Islet precursor cell (in vitro differentiated cells): Measurements from ENCODE around the gene PDE2A.
"Not testable (repeated sequence)": the region's sequence is repeated elsewhere in the genome, so short reads cannot be mapped to it uniquely, and the experiment has no call there.

Source experiments
- DNase-seq: peaks from one replicate; pipeline ENCODE4 v3.0.0-alpha.2; 2018

Gene PDE2A

DNA sequence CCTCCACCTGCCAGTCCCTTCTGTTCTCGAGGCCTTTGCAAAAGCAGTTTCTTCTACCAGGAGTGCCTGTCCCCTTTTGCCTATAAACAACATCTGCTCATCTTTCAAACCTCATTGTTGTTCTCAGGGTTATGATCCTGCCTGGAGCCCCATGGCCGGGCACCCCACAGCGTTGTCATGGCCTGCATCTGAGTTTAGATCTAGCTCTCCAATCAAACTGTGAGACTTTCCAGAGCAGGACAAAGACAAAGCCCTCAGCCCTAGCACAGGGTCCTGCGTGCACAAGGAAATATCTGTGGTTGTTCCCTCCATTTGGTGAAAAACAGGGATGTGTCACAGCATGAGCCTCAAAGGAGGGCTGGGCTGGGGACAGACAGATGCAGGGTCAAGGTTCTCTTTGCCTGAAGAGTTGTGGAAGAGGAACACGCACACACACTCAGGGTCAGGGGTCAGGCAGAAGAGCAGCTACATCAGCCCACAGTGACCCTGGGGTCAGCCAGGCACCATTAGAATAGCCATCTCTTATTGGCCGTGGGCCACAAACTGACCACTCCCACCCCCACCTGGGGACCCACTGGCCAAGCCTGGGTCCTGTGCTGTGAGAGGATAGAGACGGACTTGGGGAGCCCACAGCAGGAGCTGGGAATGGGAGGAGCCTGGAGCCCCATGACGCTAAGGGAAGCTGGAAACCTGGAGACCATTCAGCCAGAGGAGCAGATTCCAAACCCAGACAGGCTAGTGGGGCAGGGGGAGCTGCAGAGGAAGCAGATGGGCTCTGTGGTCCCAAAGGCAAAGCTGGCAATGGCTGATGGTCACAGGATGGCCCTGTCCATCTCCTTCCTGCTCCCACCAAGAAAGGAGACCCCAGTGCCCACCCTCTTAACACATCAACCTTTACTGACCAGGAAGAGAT, 99.4 kb downstream of the PDE2A start:
- peak; percentile 49 for DNase-seq

DNA sequence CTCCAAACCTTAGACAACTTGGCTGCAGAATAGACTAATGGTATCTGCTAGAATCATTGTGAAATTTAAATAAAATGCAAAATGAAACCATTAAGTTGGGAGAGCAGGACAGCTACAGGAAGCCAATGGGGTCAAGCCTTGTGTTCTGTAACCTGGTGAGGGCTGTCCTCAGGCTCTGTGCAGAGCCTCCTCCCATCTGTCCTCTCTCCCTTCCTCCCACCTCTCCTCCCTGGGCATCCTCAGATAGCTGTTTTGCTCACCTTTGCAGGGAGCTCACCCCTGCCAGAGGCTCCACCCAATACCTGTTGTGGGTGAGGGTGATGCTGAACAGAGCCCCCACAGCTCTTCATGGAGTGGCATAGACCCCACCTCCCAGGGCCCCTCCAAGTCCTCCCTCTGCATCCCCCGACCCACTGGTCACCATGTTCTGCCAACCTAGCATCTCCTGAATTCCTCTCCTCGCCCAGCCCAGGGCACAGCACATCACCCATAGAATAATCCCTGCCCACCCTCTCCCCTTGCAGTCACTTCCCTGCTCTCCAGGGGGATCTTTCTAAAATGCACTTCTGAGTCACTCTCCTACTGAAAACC, 100.3 kb downstream of the PDE2A start:
- DNase-seq, result peak; percentile 41

DNA sequence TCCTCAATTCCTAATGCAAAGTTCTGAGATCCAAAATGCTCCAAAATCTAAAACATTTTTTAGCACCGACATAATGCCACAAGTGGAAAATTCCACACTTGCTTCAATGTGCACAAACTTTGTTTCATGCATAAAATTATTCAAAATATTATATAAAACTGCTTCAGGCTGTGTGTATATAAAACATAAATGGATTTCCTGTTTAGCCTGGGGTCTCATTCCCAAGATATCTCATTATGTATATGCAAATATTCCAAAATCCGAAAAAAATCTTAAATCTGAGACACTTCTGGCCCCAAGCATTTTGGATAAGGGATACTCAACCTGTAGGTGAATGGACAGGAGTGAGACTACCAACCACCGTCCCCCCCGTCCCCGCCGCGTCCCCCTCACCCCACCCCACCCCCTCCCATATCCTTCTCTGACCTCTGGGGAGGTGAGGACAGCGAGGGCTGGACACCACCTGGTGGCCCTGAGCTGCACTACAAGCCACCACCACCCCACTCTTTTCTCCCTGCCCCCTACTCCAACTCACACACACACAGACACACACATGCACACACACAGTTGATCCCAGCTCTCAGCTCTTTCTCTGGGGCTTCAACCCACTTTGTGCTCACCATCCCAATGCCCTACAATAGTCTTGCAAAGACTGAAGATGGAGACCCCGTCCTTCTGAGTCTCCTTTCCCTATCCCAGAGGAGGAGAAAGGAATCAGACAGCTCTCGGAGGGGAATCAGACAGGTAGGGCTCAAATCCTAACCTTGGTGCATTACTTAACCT, 101.0 kb downstream of the PDE2A start:
- DNase-seq, result peak; percentile 84

DNA sequence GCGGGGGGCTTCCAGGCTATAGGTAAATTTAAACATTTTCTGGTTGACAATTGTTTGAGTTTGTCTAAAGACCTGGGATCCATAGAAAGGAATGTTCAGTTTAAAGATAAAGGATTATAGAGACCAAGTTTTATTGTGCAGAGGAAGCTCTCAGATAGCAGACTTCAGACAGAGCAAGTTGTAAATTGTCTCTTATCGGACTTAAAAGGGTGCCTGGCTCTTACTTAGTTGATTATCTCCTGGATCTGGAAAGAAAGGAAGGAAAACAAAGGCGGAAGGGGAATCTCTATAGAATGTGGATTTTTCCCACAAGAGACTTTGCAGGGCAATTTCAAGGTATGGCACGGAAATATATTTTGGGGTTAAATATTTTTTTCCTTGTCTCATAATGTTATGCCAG, 101.7 kb downstream of the PDE2A start:
- DNase-seq, result peak; percentile 11

DNA sequence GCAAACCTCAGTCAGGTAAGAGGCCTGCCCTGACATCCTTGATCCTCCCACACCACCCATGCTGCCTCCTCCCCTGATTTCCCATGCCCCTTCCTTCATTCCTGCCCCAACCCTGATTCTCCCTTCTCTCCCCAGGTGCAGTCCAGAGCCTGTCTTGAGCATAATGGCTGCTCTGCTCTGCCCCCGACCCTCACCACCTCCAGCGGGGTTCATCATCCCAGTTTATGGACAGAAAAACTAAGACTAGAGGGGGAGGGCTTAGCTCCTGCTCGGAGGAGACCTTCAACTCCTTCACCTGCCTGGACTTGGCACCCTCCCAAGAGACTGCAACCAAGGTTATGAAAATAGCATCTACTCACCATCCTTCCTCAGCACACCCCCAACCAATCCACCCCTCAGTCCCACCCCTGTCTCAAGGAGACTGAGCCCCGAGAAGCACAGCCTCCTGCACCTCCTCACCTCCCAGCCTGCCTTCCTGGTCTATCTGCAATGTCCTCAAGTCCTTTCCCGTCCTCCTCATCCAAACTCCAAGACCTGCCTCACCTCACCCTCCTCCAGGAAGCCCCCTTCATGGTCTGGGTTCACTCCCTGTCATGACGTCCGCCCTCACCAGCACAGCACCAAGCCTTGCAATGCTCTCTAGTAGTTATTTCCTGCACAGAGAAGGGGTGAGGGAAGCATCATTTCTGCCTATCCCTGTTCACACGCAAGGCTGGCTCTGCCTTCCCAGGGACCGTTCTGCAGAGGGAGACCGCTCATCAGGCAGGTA, 103.1 kb downstream of the PDE2A start:
- DNase-seq, result peak; percentile 55

DNA sequence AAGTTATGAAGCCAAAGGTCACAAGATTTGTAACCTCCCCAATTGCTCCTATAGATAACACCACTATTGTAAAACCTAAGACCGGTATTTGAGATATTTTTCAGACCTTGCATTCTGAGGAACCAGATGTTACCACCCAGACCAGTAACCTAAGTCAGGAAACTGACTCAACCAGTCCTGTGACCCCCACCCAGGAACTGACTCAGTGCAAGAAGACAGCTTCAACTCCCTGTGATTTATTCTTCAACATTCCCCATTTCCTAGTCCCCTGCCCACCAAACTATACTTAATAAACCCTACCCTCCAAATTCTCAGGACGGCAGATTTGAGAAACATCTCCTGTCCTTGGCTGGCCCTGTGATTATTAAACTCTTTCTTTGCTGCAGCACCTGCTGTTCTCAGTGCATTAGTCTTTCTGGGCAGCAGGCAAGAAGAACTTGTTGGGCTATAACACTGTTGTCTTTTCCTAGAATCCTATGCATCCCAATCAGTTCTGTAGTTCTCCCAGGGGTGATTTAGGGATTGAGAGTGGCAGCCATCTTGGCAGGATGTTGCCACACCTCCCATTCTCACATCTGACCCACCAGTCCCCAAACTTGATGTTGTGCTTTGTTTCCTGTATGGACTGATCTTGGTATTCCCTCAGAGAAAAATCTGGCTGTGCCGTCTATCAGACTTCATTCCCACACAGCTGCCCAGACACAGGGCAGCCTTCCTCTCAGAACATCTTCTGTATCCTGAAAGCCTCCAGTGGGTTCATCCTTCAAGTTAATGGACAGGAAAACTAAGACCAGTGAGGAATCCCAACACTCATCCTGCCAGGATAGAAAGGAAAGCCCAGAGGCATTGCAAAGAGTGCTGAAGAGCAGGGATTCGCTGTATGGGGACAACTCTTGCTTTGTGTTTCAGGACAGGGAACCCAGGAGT, 104.0 kb downstream of the PDE2A start:
- peak; percentile 82 for DNase-seq

DNA sequence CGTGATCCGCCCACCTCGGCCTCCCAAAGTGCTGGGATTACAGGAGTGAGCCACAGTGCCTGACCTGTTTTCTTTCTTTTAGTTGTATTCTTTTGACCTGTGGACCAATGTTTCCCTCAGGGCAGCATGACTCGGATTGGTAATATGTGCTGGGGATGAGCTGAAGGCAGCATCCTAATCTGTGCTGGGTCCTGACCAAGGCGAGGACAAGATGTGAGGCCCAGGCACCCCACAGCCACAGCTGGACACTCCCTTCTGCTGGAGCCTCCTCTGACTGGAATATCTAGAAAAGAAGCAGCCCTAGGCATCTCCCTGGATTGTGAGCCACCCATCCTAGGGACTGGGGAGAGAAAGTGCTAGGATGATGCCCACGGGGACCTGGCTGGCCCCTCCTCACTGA, 105.4 kb downstream of the PDE2A start:
- DNase-seq, result peak; percentile 79

DNA sequence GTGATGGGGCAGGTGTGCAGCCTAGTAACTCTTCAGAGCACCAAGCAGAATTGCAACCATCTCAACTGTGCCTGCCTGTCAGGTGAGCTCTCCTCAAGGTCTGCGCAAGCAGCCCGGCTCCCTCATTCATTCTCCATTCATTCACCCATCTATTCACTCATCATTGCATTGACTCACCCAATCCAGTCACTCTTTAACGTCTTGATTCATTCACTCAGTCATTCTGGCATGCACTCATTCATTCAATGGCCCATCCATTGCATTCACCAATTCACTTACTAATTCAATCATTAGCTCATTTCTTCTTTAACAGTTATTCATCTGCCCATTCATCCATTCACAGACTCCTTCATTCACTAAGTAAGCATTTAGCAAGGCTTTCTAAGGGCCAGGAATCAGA, 111.8 kb downstream of the PDE2A start:
- no peak for DNase-seq

DNA sequence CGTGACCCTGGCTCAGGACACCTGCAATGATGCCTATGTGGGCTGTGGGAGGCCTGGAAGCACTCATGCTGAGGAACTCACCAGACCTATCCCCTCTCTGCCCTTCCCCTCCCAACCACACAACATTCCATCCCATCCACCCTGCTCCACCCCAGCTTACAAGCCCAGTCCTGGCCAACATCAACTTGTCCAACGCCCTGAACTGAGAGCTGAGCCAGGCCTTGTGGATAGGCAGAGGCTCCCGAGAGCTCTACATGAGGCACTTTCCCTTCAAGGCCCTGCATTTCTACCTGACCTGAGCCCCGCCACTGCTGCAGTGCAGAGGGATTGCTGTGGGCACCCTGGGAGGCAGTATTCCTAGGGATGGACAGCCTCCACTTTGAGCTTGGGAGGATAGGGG, 112.4 kb downstream of the PDE2A start:
- peak; percentile 75 for DNase-seq

DNA sequence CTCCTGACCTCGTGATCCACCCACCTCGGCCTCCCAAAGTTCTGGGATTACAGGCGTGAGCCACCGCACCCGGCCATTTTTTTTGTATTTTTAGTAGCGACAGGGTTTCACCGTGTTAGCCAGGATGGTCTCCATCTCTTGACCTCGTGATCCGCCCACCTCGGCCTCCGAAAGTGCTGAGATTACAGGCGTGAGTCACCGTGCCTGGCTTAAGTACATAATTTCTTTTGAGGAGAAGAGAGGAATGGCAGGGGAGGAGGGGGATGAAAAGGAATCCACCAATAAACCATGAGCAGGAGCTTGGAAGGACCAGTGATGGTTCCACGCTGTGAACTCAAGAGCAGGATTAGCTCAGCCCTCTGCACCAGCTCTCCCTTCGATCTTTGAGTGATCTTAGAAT, 113.4 kb downstream of the PDE2A start:
- DNase-seq, result not testable (repeated sequence)

DNA sequence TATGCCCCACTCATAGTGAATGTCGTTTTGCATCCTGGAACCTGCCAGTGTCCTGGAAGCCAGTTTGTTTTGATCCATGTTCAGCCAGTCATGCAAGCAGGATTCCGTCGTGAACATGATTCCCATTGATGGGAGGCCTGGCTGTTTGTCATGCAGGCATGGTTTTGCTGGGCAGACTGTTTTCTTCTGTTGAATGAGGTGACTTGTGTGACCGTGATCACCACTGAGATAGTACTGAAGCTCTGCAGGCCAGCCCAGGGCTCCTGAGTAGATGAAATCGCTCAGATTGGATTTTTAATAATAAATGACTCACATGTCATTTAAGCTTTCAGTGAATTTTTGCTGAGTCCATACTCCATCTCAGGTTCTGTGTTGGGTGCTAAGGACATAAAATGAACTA, 117.8 kb downstream of the PDE2A start:
- no peak for DNase-seq

DNA sequence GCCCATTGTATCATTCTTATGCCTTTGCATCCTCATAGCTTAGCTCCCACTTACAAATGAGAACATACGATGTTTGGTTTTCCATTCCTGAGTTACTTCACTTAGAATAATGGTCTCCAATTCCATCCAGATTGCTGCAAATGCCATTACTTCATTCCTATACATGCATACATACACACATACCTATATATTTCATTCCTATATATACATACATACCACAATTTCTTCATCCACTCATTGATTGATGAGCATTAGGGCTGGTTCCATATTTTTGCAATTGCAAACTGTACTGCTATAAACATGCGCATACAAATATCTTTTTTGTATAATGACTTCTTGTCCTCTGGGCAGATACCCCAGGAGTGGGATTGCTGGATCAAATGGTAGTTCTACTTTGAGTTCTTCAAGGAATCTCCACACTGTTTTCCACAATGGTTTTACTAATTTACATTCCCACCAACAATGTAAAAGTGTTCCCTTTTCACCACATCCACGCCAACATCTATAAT, 119.2 kb downstream of the PDE2A start:
- DNase-seq, result not testable (repeated sequence)

DNA sequence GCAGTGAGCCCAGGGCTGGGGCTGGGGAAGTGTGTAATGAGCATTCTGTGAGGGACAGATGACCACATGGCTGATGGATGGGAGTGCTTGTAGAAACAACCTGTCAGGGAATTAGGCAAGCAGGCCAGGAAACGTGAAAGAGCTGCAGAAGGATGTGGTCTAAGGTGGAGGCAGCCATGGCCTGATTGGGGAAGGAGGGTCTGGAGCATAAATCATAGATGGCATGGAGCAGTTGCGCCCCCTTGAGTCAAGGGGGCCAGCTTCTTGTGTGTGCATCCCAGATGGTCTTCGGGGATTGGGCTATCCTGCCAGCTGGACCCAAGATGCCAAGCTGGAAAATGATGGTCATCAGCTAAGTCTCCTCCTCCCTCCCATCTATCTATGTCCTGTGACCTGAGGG, 120.5 kb downstream of the PDE2A start:
- no peak for DNase-seq

DNA sequence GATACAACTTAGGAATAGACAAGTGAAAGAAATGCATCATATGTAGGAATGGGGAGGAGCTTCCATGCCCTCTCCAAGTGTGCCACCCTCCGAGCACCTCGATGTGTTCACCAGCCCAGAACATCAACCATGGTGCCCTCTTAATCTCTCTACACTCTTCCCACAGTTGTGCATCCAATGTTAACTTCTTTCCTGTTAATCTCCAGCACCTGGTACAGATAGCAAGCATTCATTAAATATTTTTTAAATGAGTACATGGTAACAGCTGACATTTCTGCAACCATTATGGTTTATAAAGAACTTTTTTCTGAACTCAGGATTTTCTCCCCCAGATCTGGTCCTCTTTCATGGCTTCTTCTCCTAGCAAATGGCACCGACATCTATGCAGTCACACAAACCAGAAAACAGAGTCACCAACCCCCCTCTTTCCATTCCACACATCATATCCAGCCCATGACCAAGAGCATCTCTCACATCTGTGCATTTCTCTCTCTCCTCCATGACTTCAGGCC, 121.8 kb downstream of the PDE2A start:
- no peak for DNase-seq

DNA sequence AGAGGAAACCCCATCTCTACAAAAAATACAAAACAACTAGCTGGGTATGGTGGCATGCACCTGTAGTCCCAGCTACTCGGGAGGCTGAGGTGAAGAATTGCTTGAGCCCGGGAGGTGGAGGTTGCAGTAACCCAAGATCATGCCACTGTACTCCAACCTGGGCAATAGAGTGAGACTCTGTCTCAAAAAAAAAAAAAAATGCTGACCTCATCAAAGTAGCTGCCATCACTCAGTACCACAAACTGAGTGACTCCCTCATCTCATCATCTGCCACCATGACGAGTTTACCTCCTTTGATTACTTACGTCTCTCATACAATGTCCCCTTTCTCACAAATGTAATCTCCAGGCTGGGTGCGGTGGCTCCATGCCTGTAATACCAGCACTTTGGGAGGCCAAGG, 122.7 kb downstream of the PDE2A start:
- DNase-seq, result no peak

DNA sequence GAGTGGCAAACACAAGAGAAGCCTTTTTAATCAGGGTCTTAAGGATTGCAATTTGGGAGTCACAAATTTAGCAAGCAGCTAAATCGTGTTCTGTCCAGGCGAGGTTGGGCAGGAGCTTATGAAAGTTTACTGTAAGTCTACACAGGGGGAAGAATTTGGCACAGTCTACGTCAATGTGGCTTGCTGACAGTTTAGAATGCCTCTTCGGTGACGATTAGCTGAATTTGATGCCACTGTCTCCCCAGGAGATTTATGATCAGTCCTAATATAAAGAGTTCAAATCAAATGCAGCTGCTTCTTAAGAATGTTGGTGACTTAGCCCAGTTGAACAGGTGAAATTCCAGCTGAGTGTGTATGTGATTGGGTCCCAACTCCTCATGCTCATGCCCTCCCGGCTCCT, 125.8 kb downstream of the PDE2A start:
- DNase-seq, result no peak

DNA sequence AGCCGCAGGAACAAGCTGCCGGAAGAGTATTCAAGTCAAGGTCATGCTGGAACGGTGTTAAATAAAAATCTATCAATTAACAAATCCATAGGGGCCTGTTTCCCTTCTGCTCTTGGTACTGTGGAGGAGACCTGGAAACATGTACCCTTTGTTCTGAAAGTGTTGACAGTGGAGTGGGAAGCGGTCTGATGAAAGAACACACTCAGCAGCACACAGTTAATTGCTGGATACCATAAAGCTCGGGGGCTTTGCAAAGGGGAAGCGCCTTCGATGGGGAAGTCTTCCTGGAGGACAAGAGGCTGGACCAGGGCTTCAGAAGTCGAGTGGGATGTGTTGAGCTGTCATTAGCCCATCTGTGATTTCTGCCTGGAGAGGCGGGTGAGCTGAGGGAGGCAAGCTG, 127.4 kb downstream of the PDE2A start:
- no peak for DNase-seq

DNA sequence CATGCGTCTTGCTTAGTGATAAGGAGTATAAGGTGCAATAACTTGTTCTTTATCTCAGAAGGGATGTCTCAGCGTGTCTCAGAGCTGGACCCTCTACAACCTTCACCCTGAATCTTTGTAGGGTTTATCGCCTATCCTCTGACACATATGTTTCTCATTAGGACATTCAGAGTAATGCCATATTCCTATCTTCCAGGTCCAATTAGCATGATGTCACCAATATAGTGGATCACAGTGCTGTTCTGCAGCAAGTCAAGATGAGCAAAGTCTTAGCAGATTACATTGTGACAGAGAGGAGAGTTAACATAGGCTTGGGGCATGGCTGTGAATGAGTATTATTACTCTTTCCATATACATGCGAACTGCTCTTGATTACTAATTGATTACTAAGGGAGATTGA, 129.6 kb downstream of the PDE2A start:
- no peak for DNase-seq

DNA sequence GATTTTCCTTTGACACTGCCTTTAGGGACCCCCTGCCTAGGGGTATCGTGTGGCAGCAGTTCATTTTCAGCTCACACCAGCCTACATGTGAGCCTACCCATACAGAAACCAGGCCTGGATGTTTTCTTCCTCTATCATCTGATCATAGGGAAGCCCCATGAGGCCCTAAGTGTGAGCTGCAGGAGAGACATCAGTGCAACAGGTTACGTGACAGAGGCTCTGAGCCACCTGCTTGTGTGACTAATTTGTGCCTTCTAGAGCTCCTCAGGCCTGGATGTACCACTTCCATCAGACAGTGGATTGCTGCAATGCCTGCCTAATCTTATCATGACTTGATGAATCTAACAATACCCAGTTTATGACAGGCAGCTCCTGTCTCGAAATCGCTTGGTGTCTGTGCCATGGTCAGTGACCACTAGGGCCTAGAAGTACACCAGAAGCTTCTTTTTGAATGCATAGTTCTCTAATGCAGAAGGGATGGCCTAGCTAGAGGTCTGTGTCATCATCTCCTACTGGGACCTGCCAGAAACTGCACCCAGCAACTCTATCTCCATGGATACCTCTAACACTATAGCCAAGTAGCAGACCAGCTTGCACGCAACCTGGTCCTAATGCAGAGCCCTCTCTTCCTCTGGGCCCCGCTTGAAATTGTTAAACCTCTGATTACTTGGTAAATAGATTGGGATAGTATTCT, 130.2 kb downstream of the PDE2A start:
- DNase-seq, result no peak

DNA sequence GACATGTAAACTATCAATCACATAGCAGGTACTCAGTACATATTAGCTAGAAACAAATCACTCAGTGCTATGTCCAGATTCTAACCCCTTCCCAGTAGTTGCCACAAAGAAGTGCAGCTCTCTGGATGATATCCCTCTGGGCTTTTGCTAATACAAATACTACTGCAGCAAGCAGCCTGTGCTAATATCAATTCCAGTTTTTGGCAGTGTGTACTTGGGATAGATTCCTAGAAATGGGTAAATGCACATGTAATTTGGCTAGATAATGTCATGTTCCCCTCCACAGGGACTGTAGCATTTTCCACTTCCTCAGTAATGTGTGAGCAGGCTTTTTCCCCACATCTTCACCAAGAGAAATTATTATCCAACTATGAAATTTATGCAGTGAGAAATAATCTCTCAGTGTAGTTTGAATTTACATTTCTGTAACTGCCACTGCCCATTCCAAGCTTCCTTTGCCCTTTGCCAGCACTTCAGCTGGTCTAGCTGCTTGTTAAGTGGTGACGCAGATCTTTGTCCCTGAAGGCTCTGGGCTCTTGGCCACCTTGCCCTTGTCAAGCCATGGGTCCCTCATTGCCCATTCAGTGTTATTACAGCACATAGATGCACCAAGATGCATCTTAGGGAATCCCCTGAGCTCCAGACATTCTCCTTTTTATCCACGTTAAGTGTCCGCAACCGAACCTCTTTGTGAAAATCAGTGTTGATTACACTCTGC, 132.8 kb downstream of the PDE2A start:
- DNase-seq, result no peak
